WERI-Rb-1 (cell line): ENCODE results near the gene TM4SF20.

Source experiments
- DNase-seq: peaks from one replicate; pipeline ENCODE4 v3.0.0-alpha.2; 2020
- H3K27ac ChIP-seq: fragments of 250-450 bp; sonication (Bioruptor Pico); 2 replicates; pipeline ENCODE4 v1.5.1; 2020; ENCODE audit warnings: mild to moderate bottlenecking, moderate library complexity
- H3K27me3 ChIP-seq: fragments of 250-450 bp; sonication (Bioruptor Pico); 2 replicates; pipeline ENCODE4 v1.5.1; 2021; ENCODE audit warnings: mild to moderate bottlenecking, low read depth, moderate library complexity; ENCODE audit not compliant: insufficient read depth, severe bottlenecking
- H3K36me3 ChIP-seq: fragments of 250-450 bp; sonication (Bioruptor Pico); 2 replicates; pipeline ENCODE4 v1.5.1; 2020; ENCODE audit warnings: mild to moderate bottlenecking, moderate library complexity
- H3K4me3 ChIP-seq: 2 replicates; pipeline ENCODE4 v1.5.1; 2011; ENCODE audit warnings: low read depth, mild to moderate bottlenecking, control low read depth, low read length
- H3K9me3 ChIP-seq: fragments of 250-450 bp; sonication (Bioruptor Pico); 2 replicates; pipeline ENCODE4 v1.5.1; 2021; ENCODE audit warnings: mild to moderate bottlenecking, moderate library complexity; ENCODE audit not compliant: severe bottlenecking
- CTCF ChIP-seq: IDR thresholded peaks from 2 replicates; pipeline ENCODE4 v1.5.1; 2011; ENCODE audit warnings: low read depth, mild to moderate bottlenecking, control low read depth, inconsistent platforms, low read length

Gene TM4SF20

GRCh38 chr2:227411320-227411989 lies 32.3 kb upstream of the TM4SF20 start:
- TF ChIP-seq CTCF: no peak
- no peaks in the 10 kb centered on the region for H3K36me3 ChIP-seq
- H3K27me3 ChIP-seq: no peaks in the 10 kb centered on the region
- no peak overlapping the region for H3K27ac ChIP-seq
- H3K4me3 ChIP-seq: no peak overlapping the region
- H3K9me3 ChIP-seq: no peaks in the 10 kb centered on the region
- no peak for DNase-seq

- Histone ChIP-seq H3K4me3 (no peak overlapping the region), H3K27me3 (no peaks in the 10 kb centered on the region), H3K9me3 (no peaks in the 10 kb centered on the region), H3K27ac (no peak overlapping the region), H3K36me3 (no peaks in the 10 kb centered on the region)
- no peak for DNase-seq
- no peak for TF ChIP-seq CTCF
Measured at GRCh38 chr2:227410191-227410590, 31.1 kb upstream of the TM4SF20 start.

GRCh38 chr2:227407591-227408151 lies 28.6 kb upstream of the TM4SF20 start:
- no peak for TF ChIP-seq CTCF
- DNase-seq: peak; percentile 78
- H3K4me3 ChIP-seq: peak overlapping the region; percentile 21
- H3K27ac ChIP-seq: no peak overlapping the region
- no peaks in the 10 kb centered on the region for H3K27me3 ChIP-seq
- no peaks in the 10 kb centered on the region for H3K36me3 ChIP-seq
- no peaks in the 10 kb centered on the region for H3K9me3 ChIP-seq

- DNase-seq: peak; percentile 50
- H3K9me3 ChIP-seq: no peaks in the 10 kb centered on the region
- peak; percentile 69 for TF ChIP-seq CTCF
- no peaks in the 10 kb centered on the region for H3K36me3 ChIP-seq
- H3K27me3 ChIP-seq: no peaks in the 10 kb centered on the region
- H3K27ac ChIP-seq: no peak overlapping the region
- H3K4me3 ChIP-seq: no peak overlapping the region
Measured at GRCh38 chr2:227406177-227407031, 27.3 kb upstream of the TM4SF20 start.

GRCh38 chr2:227404585-227405271 lies 25.6 kb upstream of the TM4SF20 start:
- H3K4me3 ChIP-seq: no peak overlapping the region
- no peaks in the 10 kb centered on the region for H3K27me3 ChIP-seq
- no peaks in the 10 kb centered on the region for H3K36me3 ChIP-seq
- no peak for DNase-seq
- no peaks in the 10 kb centered on the region for H3K9me3 ChIP-seq
- TF ChIP-seq CTCF: no peak
- H3K27ac ChIP-seq: no peak overlapping the region
